ENCODE data around the gene SEMA6A.

GRCh38 chr5:116583085-116583861 is 8.7 kb upstream of the SEMA6A start:
- TF ChIP-seq, protein P1, sequence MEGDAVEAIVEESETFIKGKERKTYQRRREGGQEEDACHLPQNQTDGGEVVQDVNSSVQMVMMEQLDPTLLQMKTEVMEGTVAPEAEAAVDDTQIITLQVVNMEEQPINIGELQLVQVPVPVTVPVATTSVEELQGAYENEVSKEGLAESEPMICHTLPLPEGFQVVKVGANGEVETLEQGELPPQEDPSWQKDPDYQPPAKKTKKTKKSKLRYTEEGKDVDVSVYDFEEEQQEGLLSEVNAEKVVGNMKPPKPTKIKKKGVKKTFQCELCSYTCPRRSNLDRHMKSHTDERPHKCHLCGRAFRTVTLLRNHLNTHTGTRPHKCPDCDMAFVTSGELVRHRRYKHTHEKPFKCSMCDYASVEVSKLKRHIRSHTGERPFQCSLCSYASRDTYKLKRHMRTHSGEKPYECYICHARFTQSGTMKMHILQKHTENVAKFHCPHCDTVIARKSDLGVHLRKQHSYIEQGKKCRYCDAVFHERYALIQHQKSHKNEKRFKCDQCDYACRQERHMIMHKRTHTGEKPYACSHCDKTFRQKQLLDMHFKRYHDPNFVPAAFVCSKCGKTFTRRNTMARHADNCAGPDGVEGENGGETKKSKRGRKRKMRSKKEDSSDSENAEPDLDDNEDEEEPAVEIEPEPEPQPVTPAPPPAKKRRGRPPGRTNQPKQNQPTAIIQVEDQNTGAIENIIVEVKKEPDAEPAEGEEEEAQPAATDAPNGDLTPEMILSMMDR (IDR thresholded peaks at IDR 0.05), result no peak
- no peak for TF ChIP-seq POLR2AphosphoS5 (IDR thresholded peaks at IDR 0.05)

All from breast epithelium (tissue), 3 donors.